AG10803 (cell line): ENCODE results near the gene KLRK1.
"Not testable (repeated sequence)": the region's sequence is repeated elsewhere in the genome, so short reads cannot be mapped to it uniquely, and the experiment has no call there.

Experiments
- DNase-seq: peaks from one replicate; pipeline ENCODE4 v3.0.0; 2010; ENCODE audit warnings: low read depth
- H3K4me3 ChIP-seq: 2 replicates; pipeline ENCODE4 v1.5.1; 2011; ENCODE audit warnings: mild to moderate bottlenecking, low read length, control low read depth
- TF ChIP-seq, protein P1 (sequence below): conservative IDR thresholded peaks from 2 replicates; pipeline ENCODE4 v1.5.1; 2011; ENCODE audit warnings: mild to moderate bottlenecking, low read length, control low read depth, inconsistent platforms

Gene KLRK1

DNA sequence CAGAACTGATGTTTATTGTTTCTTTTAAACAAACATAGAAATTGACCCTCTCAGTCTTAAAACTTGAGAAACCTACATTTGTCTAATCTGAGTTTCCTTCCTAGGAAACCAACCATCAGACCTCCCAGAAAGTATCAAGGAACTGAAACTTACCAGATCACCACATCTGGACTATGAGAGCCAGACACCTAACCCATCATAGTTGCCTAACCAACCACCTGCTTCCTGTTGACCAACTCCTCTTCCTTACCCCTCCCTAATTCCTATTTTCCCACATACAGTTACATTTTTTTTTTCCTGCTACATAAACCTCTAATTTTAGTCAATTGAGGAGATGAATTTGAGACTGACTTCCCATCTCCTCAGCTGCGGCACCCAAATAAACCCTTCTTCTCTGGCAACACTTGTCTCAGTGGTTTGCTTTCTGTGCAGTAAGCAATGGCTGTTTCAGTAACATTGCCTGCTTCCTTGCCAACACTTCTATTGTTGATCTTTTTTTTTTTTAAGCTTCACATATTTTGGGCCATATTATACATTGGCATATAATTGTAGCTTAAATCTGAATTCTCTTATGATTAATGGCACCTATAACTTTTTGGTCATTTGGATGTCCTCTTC, 47.8 kb downstream of the KLRK1 start:
- H3K4me3 ChIP-seq = no peak overlapping the region
- DNase-seq = no peak
- TF ChIP-seq, protein P1, sequence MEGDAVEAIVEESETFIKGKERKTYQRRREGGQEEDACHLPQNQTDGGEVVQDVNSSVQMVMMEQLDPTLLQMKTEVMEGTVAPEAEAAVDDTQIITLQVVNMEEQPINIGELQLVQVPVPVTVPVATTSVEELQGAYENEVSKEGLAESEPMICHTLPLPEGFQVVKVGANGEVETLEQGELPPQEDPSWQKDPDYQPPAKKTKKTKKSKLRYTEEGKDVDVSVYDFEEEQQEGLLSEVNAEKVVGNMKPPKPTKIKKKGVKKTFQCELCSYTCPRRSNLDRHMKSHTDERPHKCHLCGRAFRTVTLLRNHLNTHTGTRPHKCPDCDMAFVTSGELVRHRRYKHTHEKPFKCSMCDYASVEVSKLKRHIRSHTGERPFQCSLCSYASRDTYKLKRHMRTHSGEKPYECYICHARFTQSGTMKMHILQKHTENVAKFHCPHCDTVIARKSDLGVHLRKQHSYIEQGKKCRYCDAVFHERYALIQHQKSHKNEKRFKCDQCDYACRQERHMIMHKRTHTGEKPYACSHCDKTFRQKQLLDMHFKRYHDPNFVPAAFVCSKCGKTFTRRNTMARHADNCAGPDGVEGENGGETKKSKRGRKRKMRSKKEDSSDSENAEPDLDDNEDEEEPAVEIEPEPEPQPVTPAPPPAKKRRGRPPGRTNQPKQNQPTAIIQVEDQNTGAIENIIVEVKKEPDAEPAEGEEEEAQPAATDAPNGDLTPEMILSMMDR = no peak

DNA sequence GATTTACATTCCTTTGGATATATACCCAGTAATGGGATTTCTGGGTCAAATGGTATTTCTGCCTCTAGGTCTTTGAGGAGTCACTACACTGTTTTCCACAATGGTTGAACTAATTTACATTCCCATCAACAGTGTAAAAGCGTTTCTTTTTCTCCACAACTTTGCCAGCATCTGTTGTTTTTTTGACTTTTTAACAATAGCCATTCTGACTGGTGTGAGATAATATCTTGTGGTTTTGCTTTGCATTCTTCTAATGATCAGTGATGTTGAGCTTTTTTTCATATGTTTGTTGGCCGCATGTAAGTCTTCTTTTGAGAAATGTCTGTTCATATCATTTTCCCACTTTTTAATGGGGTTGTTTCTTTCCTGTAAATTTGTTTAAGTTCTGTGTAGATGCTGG, 48.9 kb downstream of the KLRK1 start:
- DNase-seq, H3K4me3 ChIP-seq: not testable (repeated sequence)

DNA sequence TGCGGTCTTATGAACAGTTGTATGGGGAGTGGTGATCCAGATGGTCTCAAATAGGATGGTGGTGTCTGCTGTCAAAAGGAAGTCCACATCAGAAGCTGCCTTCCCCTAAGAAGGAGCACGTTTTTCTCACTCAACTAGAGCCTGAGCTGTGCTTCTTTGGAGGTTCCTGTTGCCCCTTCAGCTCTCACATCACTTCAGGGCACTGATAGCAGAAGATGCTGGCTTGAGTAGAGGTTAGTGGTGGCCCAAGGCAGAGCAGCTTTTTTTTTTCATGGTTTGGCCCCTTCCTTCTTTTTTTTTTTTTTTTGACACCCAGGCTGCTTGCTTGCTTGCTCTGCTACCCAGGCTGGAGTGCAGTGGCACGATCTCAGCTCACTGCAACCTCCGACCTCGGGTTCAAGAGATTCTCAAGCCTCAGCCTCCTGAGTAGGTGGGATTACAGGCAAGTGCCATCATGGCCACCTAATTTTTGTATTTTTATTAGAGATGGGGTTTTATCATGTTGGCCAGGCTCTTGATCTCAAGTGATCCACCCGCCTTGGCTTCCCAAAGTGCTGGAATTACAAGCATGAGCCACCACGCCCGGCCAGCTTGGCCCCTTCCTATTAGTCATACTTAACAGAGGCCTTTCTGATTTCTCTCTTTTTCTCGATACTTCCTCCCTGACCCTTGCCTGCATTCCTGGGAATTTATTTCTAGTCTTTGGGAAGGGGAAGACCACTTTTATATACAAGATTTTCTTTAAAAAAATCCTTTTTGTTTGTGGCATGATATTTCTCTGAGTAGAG, 50.6 kb downstream of the KLRK1 start:
- TF ChIP-seq, protein P1 = no peak
- no peak overlapping the region for H3K4me3 ChIP-seq
- DNase-seq = peak; percentile 40

DNA sequence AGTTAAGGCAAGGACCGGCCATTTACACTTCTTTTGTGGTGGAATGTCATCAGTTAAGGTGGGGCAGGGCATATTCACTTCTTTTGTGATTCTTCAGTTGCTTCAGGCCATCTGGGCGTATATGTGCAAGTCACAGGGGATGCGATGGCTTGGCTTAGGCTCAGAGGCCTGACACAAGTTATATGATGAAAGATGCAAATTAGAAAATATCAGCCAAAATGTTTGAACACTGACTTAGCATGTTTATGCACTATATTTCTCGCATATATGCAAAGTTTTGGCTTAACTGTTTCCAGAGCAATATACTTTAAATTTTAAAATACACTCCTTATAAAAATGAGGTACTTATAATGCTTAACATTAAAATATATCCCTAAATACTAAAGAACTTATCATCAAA, 51.4 kb downstream of the KLRK1 start:
- DNase-seq, H3K4me3 ChIP-seq: not testable (repeated sequence)

DNA sequence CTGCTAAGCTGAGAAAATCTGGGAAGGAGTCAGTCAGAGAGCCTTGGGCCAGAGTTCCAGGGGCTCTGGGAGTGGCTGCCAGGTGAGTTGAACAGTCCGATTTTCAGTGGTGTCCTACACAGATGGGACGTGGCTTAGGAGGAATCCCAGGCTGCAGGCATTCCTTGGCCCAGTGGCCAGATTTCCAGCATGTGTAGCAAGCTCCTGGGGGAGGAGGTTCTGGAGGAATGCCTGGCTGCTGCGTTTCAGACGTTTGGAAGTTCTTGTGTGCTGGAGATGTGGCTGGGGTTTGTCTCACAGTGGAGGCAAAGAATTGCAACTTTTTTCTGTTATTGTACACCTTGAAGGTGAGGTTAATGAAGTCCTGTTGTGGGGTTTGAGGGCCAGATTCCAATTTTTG, 53.6 kb downstream of the KLRK1 start:
- peak; percentile 60 for DNase-seq
- not testable (repeated sequence) for H3K4me3 ChIP-seq

DNA sequence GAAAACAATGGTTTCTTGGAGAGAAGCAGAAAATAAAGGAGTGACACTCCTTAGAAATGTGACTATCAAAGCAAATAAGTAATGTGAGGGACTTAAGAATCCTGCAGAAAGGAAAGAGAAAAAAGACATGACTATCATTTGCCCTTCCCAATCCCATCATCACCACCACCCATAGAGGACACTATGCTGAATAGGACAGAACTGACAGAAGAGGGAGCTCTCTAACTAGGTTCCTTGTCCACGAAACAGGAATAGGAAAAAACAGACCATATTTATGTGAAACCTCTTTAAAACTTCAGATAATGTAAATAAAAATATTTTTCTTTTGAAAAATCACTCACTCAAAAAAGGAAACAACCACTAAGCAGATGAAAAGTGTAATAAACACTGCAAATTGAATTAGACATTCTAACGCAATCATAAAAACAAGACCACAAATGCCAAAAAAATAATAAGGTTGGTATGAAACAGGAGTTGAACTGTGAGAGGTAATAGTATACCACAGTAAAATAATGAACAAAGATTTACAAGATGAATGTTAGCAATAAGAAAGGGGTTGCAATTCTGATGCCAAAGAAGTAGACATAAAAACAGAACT, 58.1 kb downstream of the KLRK1 start:
- TF ChIP-seq, protein P1 = peak; percentile 97
- no peak overlapping the region for H3K4me3 ChIP-seq
- DNase-seq = peak; percentile 57

DNA sequence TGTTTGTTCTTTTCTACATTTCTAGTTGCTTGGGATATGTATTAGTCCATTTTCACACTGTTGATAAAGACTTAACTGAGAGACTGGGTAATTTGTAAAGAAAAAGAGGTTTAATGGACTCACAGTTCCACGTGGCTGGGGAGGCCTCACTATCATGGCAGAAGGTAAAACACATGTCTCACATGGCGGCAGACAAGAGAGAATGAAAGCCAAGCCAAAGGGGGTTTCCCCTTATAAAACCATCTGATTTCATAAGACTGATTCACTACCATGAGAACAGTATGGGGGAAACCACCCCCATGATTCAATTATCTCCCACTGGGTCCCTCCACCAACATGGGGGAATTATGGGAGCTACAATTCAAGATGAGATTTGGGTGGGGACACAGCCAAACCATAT, 61.1 kb downstream of the KLRK1 start:
- H3K4me3 ChIP-seq, DNase-seq: not testable (repeated sequence)
